Large intestine (tissue), 3 donors: ENCODE data around the gene CHRM4. TPM values are rescaled to one million over a fixed set of nuclear protein-coding genes. Genes with fewer than 3 reads are reported as not detected.
"Not testable (repeated sequence)": the region's sequence is repeated elsewhere in the genome, so short reads cannot be mapped to it uniquely, and the experiment has no call there.

Experiments
- DNase-seq, 2 donors: peaks; one replicate each; pipeline versions ENCODE4 v3.0.0 to v3.0.0-alpha.2; 2013
- H3K27ac ChIP-seq: one replicate; pipeline ENCODE4 v1.5.1; 2013; ENCODE audit warnings: low read length
- H3K27me3 ChIP-seq: 2 replicates; pipeline ENCODE4 v1.6.1; 2013; ENCODE audit warnings: low read length; ENCODE audit not compliant: control insufficient read depth, insufficient read depth
- H3K36me3 ChIP-seq: 2 replicates; pipeline ENCODE4 v1.6.1; 2013; ENCODE audit warnings: low read length; ENCODE audit not compliant: control insufficient read depth, insufficient read depth
- H3K4me1 ChIP-seq: one replicate; pipeline ENCODE4 v1.6.1; 2013; ENCODE audit warnings: low read length; ENCODE audit not compliant: control insufficient read depth, insufficient read depth
- H3K4me3 ChIP-seq: one replicate; pipeline ENCODE4 v1.5.1; 2013; ENCODE audit warnings: low read length
- H3K9me3 ChIP-seq: one replicate; pipeline ENCODE4 v1.6.1; 2013; ENCODE audit warnings: mild to moderate bottlenecking, low read depth, low read length, moderate library complexity; ENCODE audit not compliant: control insufficient read depth
- WGBS: methylation state at CpG from one replicate; pipeline ENCODE4 v1.1.5; 2013; ENCODE audit warnings: low lambda C conversion rate; ENCODE audit not compliant: insufficient coverage; 5-methylcytosine and 5-hydroxymethylcytosine counted together
- polyA plus RNA-seq: library from polyadenylated mRNA; unstranded; fragments of 120-200 nt; gene quantifications from one replicate; pipeline ENCODE4 v1.2.1, GENCODE V29; 2013

The CHRM4 gene
- polyA plus RNA-seq, 1 donor = 7.1 TPM

DNA sequence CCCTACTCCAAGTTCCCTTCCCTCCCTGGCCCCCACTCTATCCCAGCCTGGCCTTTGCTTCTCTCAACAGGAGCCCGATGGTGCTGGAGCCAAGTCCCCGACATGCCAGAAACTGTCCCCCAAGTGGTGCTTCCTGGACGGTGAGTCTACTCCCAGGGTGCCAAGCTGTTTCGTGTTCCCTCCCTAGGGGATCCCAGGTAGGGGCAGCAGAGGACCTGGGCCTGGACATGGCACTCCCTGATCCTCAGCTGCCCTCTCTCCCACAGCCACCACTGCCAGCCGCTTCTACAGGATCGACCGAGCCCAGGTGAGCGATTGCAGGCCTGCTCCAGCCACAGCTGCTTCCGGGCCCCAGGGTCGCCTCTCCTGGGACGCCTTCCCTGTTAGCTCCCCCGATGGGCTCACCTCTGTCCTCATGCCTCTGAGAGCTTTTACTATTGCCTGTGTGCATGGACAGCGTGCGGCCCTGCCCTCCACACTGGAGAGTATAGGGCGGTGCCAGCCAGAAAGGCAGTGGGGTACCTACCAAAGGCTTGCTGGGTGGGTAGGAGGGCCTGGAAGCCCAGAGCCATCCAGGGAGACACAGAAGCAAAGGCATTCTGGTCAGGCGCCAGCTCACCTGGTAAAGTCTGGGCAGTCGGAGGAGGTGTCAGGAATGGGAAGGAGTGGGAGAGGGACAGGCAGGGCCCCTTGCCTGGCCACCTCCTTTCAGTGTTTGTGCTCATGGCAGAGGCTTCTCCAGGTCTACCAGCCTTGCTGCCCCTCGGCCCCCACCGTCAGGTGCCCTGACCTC is 15.1 kb downstream of the CHRM4 start:
- peaks cover 6% of the 10 kb centered on the region for H3K9me3 ChIP-seq
- DNase-seq = no peak
- no peaks in the 10 kb centered on the region for H3K4me1 ChIP-seq
- no CpG with 5 or more reads among the region's 19 CpGs for WGBS
- H3K36me3 ChIP-seq = peaks cover 57% of the 10 kb centered on the region
- no peaks in the 10 kb centered on the region for H3K27me3 ChIP-seq
- no peak overlapping the region for H3K4me3 ChIP-seq
- no peak overlapping the region for H3K27ac ChIP-seq

DNA sequence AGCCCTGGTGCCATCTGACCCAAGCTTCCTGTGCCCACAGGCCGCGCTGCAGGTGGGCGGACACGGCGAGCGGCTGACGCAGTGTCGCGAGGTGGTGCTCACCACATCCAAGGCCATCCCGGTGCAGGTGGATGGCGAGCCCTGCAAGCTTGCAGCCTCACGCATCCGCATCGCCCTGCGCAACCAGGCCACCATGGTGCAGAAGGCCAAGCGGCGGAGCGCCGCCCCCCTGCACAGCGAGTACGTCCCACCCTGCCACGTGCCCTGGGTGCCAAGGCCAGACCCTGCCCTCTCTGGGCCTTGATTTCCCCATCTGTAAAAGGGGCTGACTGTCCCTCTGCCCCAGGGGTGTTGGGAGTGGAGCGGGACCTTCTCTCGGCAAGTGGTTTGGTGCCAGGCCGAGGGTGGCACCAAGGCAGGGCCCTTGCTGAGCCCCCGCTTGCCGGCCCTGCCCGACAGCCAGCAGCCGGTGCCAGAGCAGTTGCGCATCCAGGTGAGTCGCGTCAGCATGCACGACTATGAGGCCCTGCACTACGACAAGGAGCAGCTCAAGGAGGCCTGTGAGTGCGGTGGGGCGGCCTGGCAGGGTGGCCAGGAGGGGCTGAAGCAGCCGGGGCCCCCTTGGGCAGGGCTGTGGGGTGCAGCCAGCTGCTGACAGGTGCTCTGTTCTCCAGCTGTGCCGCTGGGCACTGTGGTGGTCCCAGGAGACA is 16.0 kb downstream of the CHRM4 start:
- Histone ChIP-seq H3K4me1 (no peaks in the 10 kb centered on the region), H3K36me3 (peaks cover 62% of the 10 kb centered on the region), H3K4me3 (no peak overlapping the region), H3K27ac (no peak overlapping the region), H3K9me3 (peaks cover 6% of the 10 kb centered on the region), H3K27me3 (no peaks in the 10 kb centered on the region)
- no CpG with 5 or more reads among the region's 38 CpGs for WGBS
- no peak for DNase-seq

DNA sequence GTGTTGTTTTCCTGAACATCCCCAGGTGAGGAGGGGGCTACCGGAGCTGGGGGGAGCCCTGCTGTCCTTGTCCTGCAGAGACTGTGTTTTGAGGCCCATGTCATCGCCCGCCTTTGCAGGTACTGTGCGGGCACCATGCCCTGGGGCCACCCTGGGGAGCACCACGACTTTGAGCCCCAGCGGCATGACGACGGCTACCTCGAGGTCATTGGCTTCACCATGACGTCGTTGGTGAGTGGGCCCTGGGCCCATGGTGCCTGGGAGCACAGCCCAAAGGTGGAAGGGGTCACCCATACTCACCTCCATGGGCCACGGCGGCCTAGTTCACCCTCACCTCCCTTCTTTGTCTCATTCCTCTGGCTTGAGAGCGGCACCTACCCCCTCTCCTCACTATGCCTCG is 16.8 kb downstream of the CHRM4 start:
- Histone ChIP-seq H3K4me3 (no peak overlapping the region), H3K27me3 (no peaks in the 10 kb centered on the region), H3K4me1 (peaks cover under 1% of the 10 kb centered on the region), H3K27ac (no peak overlapping the region), H3K9me3 (peaks cover 6% of the 10 kb centered on the region), H3K36me3 (peaks cover 70% of the 10 kb centered on the region)
- WGBS = 100% methylated on average over 1 of the region's 15 CpGs
- DNase-seq = no peak

DNA sequence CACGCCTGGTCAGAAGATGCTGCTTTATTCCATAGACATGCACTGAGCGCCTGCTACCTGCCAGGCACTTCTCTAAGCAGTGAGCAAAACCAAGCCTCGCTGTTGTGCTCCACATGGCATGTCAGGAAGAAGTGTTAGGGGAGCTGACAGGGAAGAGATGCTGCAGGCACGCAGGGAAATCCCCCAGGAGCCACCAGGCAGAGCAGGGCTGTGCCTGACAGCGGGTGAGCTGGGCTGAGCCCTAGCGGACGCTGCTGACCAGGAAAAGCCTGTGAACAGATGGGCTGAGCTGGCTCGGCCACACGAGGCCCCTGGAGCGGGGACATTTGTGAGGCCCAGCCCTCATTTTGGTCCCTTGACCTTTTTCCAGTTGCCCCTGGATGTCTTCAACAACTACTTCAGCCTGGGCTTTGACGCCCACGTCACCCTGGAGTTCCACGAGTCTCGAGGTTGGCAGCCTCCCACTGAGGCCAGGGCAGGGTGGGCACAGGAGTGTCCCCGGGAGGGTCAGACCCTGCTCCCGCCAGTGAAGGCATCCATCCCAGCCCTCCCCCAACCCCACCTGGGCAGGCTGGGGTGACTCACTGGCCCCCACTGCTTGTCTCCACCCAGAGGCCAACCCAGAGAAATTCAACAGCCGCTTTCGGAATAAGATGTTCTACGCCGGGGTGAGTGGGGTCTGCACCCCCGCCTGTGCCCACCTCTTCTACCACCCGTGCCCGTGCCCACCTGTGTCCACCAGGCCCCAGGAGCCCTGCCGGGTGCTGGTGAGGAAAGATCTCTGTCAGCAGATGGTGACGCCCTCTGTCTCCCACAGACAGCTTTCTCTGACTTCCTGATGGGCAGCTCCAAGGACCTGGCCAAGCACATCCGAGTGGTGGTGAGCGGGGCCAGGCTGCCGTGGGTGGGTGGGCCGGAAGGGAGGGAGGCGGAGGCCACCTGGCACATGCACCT is 17.5 kb downstream of the CHRM4 start:
- no peaks in the 10 kb centered on the region for H3K27me3 ChIP-seq
- H3K4me1 ChIP-seq = peaks cover 4% of the 10 kb centered on the region
- no CpG with 5 or more reads among the region's 30 CpGs for WGBS
- no peak overlapping the region for H3K27ac ChIP-seq
- peaks cover 6% of the 10 kb centered on the region for H3K9me3 ChIP-seq
- H3K36me3 ChIP-seq = peaks cover 72% of the 10 kb centered on the region
- DNase-seq = no peak
- H3K4me3 ChIP-seq = no peak overlapping the region

DNA sequence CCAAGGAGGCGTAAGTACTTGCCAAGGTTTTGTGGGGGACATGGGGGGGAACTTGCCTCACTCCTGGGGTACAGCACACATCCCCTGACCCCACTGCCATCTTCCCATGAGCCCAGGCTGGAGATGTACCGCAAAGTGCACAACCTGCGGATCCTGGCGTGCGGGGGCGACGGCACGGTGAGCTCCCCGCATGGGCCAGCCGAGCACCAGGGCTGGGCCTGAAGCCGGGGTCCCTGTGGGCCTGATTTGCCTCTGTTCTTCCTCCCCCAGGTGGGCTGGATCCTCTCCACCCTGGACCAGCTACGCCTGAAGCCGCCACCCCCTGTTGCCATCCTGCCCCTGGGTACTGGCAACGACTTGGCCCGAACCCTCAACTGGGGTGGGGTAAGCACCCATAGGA is 19.1 kb downstream of the CHRM4 start:
- not testable (repeated sequence) for H3K4me3 ChIP-seq, H3K4me1 ChIP-seq, H3K27me3 ChIP-seq, H3K9me3 ChIP-seq, H3K27ac ChIP-seq, DNase-seq
- peaks cover 74% of the 10 kb centered on the region for H3K36me3 ChIP-seq
- WGBS = no CpG with 5 or more reads among the region's 15 CpGs

DNA sequence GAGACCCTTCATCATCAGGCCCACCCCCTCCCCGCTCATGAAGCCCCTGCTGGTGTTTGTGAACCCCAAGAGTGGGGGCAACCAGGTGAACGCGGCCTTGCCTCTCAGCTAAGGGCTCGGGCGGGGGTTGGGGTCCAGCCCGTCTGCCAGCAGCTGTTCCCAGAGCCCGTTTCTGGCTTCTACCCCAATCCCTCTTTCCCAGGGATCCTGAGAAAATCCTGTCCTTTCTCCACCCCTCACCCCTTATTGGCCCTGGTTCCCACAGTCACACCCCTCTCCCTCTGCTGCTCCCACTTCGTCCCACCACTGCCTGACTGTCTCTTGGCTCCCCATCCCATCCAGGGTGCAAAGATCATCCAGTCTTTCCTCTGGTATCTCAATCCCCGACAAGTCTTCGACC is 19.5 kb downstream of the CHRM4 start:
- no peaks in the 10 kb centered on the region for H3K27me3 ChIP-seq
- peaks cover 6% of the 10 kb centered on the region for H3K4me1 ChIP-seq
- peaks cover 6% of the 10 kb centered on the region for H3K9me3 ChIP-seq
- no peak overlapping the region for H3K27ac ChIP-seq
- H3K36me3 ChIP-seq = peaks cover 70% of the 10 kb centered on the region
- DNase-seq = peak in 1 of 2 donors; percentile 60
- no peak overlapping the region for H3K4me3 ChIP-seq
- 0% methylated on average over 1 of the region's 10 CpGs for WGBS

DNA sequence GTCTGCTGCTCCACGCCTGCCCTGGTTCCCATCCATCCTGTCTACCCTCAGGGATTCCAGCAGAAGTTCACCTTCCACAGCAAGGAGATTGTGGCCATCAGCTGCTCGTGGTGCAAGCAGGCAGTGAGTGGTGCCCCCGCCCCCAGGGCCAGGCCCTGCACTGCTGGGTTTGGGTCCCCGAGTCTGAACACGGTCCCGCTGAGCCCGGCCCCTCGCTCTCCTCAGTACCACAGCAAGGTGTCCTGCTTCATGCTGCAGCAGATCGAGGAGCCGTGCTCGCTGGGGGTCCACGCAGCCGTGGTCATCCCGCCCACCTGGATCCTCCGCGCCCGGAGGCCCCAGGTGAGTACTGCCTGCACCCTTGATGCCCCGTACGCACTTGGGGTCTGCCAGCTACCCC is 20.3 kb downstream of the CHRM4 start:
- not testable (repeated sequence) for H3K4me1 ChIP-seq, H3K4me3 ChIP-seq, H3K27me3 ChIP-seq, H3K9me3 ChIP-seq, H3K27ac ChIP-seq, DNase-seq
- H3K36me3 ChIP-seq = peaks cover 65% of the 10 kb centered on the region
- WGBS = no CpG with 5 or more reads among the region's 19 CpGs

DNA sequence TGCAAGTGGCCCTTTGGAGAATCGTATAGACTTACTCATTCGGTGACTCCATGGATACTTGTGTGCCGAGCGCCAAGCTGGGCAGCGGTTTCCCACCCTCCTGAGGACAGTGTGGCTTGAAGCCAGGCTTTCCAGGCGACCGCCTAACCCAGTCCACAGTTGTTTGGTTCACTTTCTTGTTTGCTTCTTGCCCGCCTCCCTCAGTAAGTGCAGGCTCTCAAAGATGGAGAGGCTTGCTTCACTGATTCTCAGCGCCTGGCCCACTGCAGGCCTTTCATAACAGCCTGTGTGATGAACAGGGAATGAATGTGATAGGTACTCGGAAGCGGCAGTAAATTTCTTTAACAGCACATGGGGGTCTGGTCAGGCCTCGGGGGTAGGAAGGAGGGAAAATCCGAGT is 21.3 kb downstream of the CHRM4 start:
- H3K27me3 ChIP-seq = no peaks in the 10 kb centered on the region
- H3K36me3 ChIP-seq = peaks cover 55% of the 10 kb centered on the region
- DNase-seq = no peak
- peaks cover 9% of the 10 kb centered on the region for H3K4me1 ChIP-seq
- peaks cover under 1% of the 10 kb centered on the region for H3K9me3 ChIP-seq
- WGBS = no CpG with 5 or more reads among the region's 13 CpGs
- H3K27ac ChIP-seq = no peak overlapping the region
- H3K4me3 ChIP-seq = no peak overlapping the region

DNA sequence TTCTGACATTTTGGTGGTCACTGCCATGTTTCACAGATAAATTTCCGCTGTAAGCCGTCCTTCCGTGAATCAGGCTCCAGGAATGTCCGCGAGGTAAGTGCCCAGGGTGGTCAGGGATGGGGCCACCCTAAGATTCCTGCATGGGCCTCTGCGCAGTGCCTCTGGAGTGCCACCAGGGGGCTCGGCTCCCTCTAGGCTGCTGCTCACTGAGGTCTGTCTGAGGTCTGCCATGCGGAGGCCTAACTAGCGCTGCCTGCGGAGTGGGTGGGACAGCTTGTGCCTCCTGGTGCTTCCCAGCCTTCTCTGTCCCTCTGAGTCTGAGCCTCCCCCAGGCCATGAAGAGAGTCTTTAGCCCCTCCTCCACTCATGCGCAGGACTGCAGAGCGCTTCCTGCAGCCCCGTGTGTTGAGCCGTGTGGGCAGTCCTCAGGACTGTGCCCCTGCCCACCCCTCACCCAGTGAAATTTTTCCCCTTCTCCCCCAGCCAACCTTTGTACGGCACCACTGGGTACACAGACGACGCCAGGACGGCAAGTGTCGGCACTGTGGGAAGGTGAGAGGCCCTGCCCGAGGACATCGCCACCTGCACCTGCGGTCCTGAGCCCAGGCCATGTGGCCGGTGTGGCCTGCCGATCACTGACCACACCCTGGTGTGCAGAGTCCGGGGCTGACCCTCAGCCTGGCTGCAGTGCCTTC is 22.0 kb downstream of the CHRM4 start:
- peaks cover 48% of the 10 kb centered on the region for H3K36me3 ChIP-seq
- WGBS = no CpG with 5 or more reads among the region's 25 CpGs
- H3K4me1 ChIP-seq = peaks cover 9% of the 10 kb centered on the region
- no peaks in the 10 kb centered on the region for H3K9me3 ChIP-seq
- no peaks in the 10 kb centered on the region for H3K27me3 ChIP-seq
- DNase-seq = peak in 1 of 2 donors; percentile 54
- H3K4me3 ChIP-seq = no peak overlapping the region
- no peak overlapping the region for H3K27ac ChIP-seq

DNA sequence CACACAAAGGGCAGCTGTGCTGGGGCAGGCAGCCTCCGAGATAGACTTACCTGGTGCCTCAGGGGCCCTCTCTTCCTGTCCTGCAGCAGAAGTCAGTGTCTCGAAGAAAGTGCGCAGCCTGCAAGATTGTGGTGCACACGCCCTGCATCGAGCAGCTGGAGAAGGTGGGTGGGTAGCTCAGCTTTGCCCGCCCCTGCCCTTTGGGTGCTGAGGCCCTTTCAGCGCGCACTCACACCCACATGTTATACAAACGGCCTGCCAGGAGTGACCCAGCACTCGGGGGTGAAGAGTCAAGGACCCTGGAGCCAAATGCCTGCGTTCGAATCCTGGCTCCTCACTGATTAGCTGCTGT is 23.7 kb downstream of the CHRM4 start:
- Histone ChIP-seq H3K27ac (no peak overlapping the region), H3K4me1 (peaks cover 9% of the 10 kb centered on the region), H3K9me3 (no peaks in the 10 kb centered on the region), H3K4me3 (no peak overlapping the region), H3K27me3 (no peaks in the 10 kb centered on the region), H3K36me3 (peaks cover 37% of the 10 kb centered on the region)
- DNase-seq = no peak
- no CpG with 5 or more reads among the region's 12 CpGs for WGBS
